GM23338 (cell line): ENCODE measurements around the gene ERO1B. TPM values are rescaled to one million over a fixed set of nuclear protein-coding genes. Genes with fewer than 3 reads are reported as not detected.
A peak's percentile ranks its signal among the peaks of the same experiment; 100 is the strongest.

Experiments
- ATAC-seq: fragments of 200-7000 bp; cut with Tn5 transposase; 3 replicates; pipeline ENCODE4 v1.9.1; 2020
- DNase-seq: peaks from one replicate; pipeline ENCODE4 v3.0.0-alpha.2; 2015; ENCODE audit warnings: low spot score
- H2AFZ ChIP-seq: fragments of 200-600 bp; sonication (generic); 2 replicates; pipeline ENCODE4 v1.8.0; 2016; ENCODE audit warnings: antibody characterized with exemption, mild to moderate bottlenecking, moderate library complexity
- H3F3A ChIP-seq: fragments of 200-600 bp; sonication (generic); replicated peaks from 2 replicates; pipeline ENCODE4 v1.8.0; 2017; ENCODE audit warnings: antibody characterized with exemption, mixed run types, low read depth
- H3K27ac ChIP-seq: fragments of 200-600 bp; sonication (generic); 2 replicates; pipeline ENCODE4 v1.6.1; 2016; ENCODE audit warnings: low read depth
- H3K27me3 ChIP-seq: fragments of 200-600 bp; sonication (generic); 2 replicates; pipeline ENCODE4 v1.8.0; 2016; ENCODE audit warnings: mild to moderate bottlenecking, mixed run types, moderate library complexity; ENCODE audit not compliant: insufficient read depth
- H3K36me3 ChIP-seq: fragments of 200-600 bp; sonication (generic); 2 replicates; pipeline ENCODE4 v1.8.0; 2016; ENCODE audit warnings: mild to moderate bottlenecking; ENCODE audit not compliant: insufficient read depth
- H3K4me1 ChIP-seq: fragments of 200-600 bp; sonication (generic); 2 replicates; pipeline ENCODE4 v1.8.0; 2016; ENCODE audit warnings: mild to moderate bottlenecking, moderate library complexity; ENCODE audit not compliant: insufficient read depth
- H3K4me2 ChIP-seq: fragments of 200-600 bp; sonication (generic); 2 replicates; pipeline ENCODE4 v1.7.1; 2017; ENCODE audit warnings: mixed run types
- H3K4me3 ChIP-seq: fragments of 200-600 bp; sonication (generic); 2 replicates; pipeline ENCODE4 v1.6.1; 2016; ENCODE audit warnings: mixed run types
- H3K79me2 ChIP-seq: fragments of 200-600 bp; sonication (generic); replicated peaks from 2 replicates; pipeline ENCODE4 v1.8.0; 2017; ENCODE audit warnings: mild to moderate bottlenecking; ENCODE audit not compliant: insufficient read depth
- H3K9me2 ChIP-seq: fragments of 200-600 bp; sonication (generic); 2 replicates; pipeline ENCODE4 v1.8.0; 2017; ENCODE audit not compliant: insufficient read depth
- H4K20me1 ChIP-seq: fragments of 200-600 bp; sonication (generic); replicated peaks from 2 replicates; pipeline ENCODE4 v1.8.0; 2017; ENCODE audit warnings: mild to moderate bottlenecking; ENCODE audit not compliant: insufficient read depth
- H3K27ac Mint-ChIP-seq: 2 replicates; pipeline ENCODE4 v1.8.0; 2020; ENCODE audit warnings: inconsistent platforms, mild to moderate bottlenecking, moderate library complexity, mixed read lengths
- H3K27me3 Mint-ChIP-seq: 3 replicates; pipeline ENCODE4 v1.8.0; 2022; ENCODE audit warnings: low read depth, mild to moderate bottlenecking, moderate library complexity, mixed read lengths, inconsistent platforms; ENCODE audit not compliant: insufficient read depth, poor library complexity
- H3K36me3 Mint-ChIP-seq: 3 replicates; pipeline ENCODE4 v1.8.0; 2021; ENCODE audit warnings: low read depth, mild to moderate bottlenecking, inconsistent platforms, moderate library complexity, mixed read lengths
- H3K4me1 Mint-ChIP-seq: 3 replicates; pipeline ENCODE4 v1.8.0; 2020; ENCODE audit warnings: mild to moderate bottlenecking, inconsistent platforms, mixed read lengths
- H3K4me3 Mint-ChIP-seq: 3 replicates; pipeline ENCODE4 v1.8.0; 2021; ENCODE audit warnings: moderate library complexity, mild to moderate bottlenecking, inconsistent platforms, mixed read lengths
- H3K9me3 Mint-ChIP-seq: 3 replicates; pipeline ENCODE4 v1.8.0; 2020; ENCODE audit warnings: moderate library complexity, mild to moderate bottlenecking, inconsistent platforms, mixed read lengths
- CREB1 ChIP-seq: fragments of 250-450 bp; sonication (Bioruptor Pico); IDR thresholded peaks from 2 replicates; pipeline ENCODE4 v1.5.0; 2020; ENCODE audit warnings: low read depth, mild to moderate bottlenecking, moderate library complexity
- EZH2 ChIP-seq: fragments of 200-600 bp; sonication (generic); IDR thresholded peaks from one replicate; pipeline ENCODE4 v1.8.0; 2017; ENCODE audit warnings: antibody characterized with exemption, mild to moderate bottlenecking, low read depth; ENCODE audit not compliant: unreplicated experiment
- JUNB ChIP-seq: IDR thresholded peaks from one replicate; pipeline ENCODE4 v1.6.1; 2016; ENCODE audit warnings: antibody characterized with exemption; ENCODE audit not compliant: unreplicated experiment
- NANOG ChIP-seq: IDR thresholded peaks from 2 replicates; pipeline ENCODE4 v1.6.1; 2016; ENCODE audit warnings: antibody characterized with exemption, borderline replicate concordance
- STAT1 ChIP-seq: IDR thresholded peaks from one replicate; pipeline ENCODE4 v1.6.1; 2016; ENCODE audit warnings: antibody characterized with exemption; ENCODE audit not compliant: unreplicated experiment
- ZNF114 ChIP-seq: fragments of 250-450 bp; sonication (Bioruptor Pico); IDR thresholded peaks from 2 replicates; pipeline ENCODE4 v1.5.0; 2020; ENCODE audit warnings: mild to moderate bottlenecking, moderate library complexity
- ZNF331 ChIP-seq: fragments of 250-450 bp; sonication (Bioruptor Pico); IDR thresholded peaks from 2 replicates; pipeline ENCODE4 v1.5.0; 2020; ENCODE audit warnings: low read depth, mild to moderate bottlenecking, moderate library complexity
- polyA plus RNA-seq: library from polyadenylated mRNA; unstranded; fragments of >200 nt; fragmentation: Nextera tagmentation; extraction: Ambion mirVana; gene quantifications from 2 replicates; pipeline ENCODE4 v1.2.1, GENCODE V29; 2016
- total RNA-seq: library from RNA; depleted of rRNA; stranded (reverse); fragments of >200 nt; shearing (Covaris generic); gene quantifications from 2 replicates; pipeline ENCODE4 v1.2.3, GENCODE V29; 2014
- TF ChIP-seq, protein P1 (sequence below): fragments of 250-450 bp; sonication (Bioruptor Pico); IDR thresholded peaks from 2 replicates; pipeline ENCODE4 v1.5.0; 2020; ENCODE audit warnings: mild to moderate bottlenecking, moderate library complexity
- TF ChIP-seq, protein P2 (sequence below), 2 experiments: fragments of 200-600 bp in 1 of 2; sonication (generic) in 1 of 2; conservative IDR thresholded peaks; 2 replicates each; pipeline versions ENCODE4 v1.5.1 to v1.6.1; 2016 to 2017; ENCODE audit warnings: antibody characterized with exemption in 2 of 2, low read depth in 2 of 2, mild to moderate bottlenecking in 2 of 2, moderate library complexity in 1 of 2

The ERO1B gene
- total and polyA plus RNA-seq, 2 experiments from 2014 or later = 2.4 to 3.6 TPM

DNA sequence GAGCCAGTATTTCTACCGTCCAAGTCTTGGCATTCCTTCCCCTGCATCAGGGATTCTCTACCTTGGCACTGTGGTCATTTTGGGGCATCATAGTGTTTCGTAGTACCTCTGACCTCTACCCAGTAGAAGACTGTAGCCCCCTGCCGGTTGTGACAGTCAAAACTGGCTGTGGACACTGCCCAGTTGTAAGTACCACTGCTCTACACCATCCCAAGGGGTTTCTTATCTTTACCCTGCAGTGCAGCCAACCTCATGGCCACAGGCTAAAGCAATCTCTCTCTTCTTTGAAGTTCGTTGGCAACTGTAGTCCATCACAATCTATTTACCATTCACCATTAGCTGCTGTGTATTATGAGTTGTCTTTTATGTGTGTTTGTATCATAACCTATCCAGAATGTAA is 29.3 kb upstream of the ERO1B start:
- no peaks in the 10 kb centered on the region for H3K79me2 ChIP-seq
- TF ChIP-seq, protein P1, sequence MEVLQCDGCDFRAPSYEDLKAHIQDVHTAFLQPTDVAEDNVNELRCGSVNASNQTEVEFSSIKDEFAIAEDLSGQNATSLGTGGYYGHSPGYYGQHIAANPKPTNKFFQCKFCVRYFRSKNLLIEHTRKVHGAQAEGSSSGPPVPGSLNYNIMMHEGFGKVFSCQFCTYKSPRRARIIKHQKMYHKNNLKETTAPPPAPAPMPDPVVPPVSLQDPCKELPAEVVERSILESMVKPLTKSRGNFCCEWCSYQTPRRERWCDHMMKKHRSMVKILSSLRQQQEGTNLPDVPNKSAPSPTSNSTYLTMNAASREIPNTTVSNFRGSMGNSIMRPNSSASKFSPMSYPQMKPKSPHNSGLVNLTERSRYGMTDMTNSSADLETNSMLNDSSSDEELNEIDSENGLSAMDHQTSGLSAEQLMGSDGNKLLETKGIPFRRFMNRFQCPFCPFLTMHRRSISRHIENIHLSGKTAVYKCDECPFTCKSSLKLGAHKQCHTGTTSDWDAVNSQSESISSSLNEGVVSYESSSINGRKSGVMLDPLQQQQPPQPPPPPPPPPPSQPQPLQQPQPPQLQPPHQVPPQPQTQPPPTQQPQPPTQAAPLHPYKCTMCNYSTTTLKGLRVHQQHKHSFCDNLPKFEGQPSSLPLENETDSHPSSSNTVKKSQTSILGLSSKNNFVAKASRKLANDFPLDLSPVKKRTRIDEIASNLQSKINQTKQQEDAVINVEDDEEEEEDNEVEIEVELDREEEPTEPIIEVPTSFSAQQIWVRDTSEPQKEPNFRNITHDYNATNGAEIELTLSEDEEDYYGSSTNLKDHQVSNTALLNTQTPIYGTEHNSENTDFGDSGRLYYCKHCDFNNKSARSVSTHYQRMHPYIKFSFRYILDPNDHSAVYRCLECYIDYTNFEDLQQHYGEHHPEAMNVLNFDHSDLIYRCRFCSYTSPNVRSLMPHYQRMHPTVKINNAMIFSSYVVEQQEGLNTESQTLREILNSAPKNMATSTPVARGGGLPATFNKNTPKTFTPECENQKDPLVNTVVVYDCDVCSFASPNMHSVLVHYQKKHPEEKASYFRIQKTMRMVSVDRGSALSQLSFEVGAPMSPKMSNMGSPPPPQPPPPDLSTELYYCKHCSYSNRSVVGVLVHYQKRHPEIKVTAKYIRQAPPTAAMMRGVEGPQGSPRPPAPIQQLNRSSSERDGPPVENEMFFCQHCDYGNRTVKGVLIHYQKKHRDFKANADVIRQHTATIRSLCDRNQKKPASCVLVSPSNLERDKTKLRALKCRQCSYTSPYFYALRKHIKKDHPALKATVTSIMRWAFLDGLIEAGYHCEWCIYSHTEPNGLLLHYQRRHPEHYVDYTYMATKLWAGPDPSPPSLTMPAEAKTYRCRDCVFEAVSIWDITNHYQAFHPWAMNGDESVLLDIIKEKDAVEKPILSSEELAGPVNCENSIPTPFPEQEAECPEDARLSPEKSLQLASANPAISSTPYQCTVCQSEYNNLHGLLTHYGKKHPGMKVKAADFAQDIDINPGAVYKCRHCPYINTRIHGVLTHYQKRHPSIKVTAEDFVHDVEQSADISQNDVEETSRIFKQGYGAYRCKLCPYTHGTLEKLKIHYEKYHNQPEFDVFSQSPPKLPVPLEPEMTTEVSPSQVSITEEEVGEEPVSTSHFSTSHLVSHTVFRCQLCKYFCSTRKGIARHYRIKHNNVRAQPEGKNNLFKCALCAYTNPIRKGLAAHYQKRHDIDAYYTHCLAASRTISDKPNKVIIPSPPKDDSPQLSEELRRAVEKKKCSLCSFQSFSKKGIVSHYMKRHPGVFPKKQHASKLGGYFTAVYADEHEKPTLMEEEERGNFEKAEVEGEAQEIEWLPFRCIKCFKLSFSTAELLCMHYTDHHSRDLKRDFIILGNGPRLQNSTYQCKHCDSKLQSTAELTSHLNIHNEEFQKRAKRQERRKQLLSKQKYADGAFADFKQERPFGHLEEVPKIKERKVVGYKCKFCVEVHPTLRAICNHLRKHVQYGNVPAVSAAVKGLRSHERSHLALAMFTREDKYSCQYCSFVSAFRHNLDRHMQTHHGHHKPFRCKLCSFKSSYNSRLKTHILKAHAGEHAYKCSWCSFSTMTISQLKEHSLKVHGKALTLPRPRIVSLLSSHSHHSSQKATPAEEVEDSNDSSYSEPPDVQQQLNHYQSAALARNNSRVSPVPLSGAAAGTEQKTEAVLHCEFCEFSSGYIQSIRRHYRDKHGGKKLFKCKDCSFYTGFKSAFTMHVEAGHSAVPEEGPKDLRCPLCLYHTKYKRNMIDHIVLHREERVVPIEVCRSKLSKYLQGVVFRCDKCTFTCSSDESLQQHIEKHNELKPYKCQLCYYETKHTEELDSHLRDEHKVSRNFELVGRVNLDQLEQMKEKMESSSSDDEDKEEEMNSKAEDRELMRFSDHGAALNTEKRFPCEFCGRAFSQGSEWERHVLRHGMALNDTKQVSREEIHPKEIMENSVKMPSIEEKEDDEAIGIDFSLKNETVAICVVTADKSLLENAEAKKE (CRISPR knock-in tag) = no peak
- TF ChIP-seq, protein P2, sequence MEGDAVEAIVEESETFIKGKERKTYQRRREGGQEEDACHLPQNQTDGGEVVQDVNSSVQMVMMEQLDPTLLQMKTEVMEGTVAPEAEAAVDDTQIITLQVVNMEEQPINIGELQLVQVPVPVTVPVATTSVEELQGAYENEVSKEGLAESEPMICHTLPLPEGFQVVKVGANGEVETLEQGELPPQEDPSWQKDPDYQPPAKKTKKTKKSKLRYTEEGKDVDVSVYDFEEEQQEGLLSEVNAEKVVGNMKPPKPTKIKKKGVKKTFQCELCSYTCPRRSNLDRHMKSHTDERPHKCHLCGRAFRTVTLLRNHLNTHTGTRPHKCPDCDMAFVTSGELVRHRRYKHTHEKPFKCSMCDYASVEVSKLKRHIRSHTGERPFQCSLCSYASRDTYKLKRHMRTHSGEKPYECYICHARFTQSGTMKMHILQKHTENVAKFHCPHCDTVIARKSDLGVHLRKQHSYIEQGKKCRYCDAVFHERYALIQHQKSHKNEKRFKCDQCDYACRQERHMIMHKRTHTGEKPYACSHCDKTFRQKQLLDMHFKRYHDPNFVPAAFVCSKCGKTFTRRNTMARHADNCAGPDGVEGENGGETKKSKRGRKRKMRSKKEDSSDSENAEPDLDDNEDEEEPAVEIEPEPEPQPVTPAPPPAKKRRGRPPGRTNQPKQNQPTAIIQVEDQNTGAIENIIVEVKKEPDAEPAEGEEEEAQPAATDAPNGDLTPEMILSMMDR (conservative IDR thresholded peaks at IDR 0.05; ENCODE audit: low read depth in 2 of 2) = peak; percentile 9 to 34; a peak in 2 of 4 replicates
- H3K4me1 ChIP-seq = peaks cover 8% of the 10 kb centered on the region; the same call in 1 of the 2 replicates
- no peak overlapping the region for H3K4me2 ChIP-seq
- H3K36me3 ChIP-seq = no peaks in the 10 kb centered on the region
- no peak for ATAC-seq
- peaks cover 5% of the 10 kb centered on the region for H3K27me3 Mint-ChIP-seq
- no peaks in the 10 kb centered on the region for H3K9me2 ChIP-seq
- H3K36me3 Mint-ChIP-seq = no peaks in the 10 kb centered on the region
- H3K27ac ChIP-seq = no peak overlapping the region
- H3K27me3 ChIP-seq = no peaks in the 10 kb centered on the region
- H3K4me3 ChIP-seq = no peak overlapping the region
- H4K20me1 ChIP-seq = no peaks in the 10 kb centered on the region
- H3K27ac Mint-ChIP-seq = no peak overlapping the region
- no peaks in the 10 kb centered on the region for H3F3A ChIP-seq
- no peaks in the 10 kb centered on the region for H3K9me3 Mint-ChIP-seq
- H3K4me1 Mint-ChIP-seq = peaks cover 11% of the 10 kb centered on the region
- DNase-seq = no peak
- H2AFZ ChIP-seq = no peak overlapping the region
- no peak overlapping the region for H3K4me3 Mint-ChIP-seq

DNA sequence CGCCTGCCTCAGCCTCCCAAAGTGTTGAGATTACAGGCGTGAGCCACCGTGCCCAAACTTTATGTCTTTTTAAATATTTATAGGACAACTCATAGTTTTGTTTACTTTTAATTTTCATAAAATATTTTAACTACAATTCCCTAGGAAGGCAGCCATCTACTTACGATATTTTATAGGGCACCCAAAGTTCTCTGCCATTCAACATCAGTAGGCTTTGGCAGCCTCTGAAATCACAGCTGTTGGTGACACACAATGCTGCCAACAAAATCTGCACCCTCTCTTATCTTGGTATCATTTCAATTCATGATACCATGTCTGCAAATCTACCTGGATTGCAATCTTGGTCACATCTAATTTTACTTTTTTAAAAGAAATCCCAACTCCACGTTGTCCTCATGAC is 27.1 kb upstream of the ERO1B start:
- no peaks in the 10 kb centered on the region for H3K9me2 ChIP-seq
- H3K36me3 ChIP-seq = no peaks in the 10 kb centered on the region
- no peaks in the 10 kb centered on the region for H3K79me2 ChIP-seq
- no peaks in the 10 kb centered on the region for H3K27me3 ChIP-seq
- DNase-seq (no peak), ATAC-seq (no peak)
- no peak overlapping the region for H3K4me3 ChIP-seq
- H3K4me2 ChIP-seq = no peak overlapping the region
- Mint-ChIP-seq H3K9me3 (no peaks in the 10 kb centered on the region), H3K27ac (no peak overlapping the region), H3K4me3 (no peak overlapping the region), H3K4me1 (peaks cover 6% of the 10 kb centered on the region; the same call in 2 of the 3 replicates), H3K27me3 (no peaks in the 10 kb centered on the region), H3K36me3 (no peaks in the 10 kb centered on the region)
- peak overlapping the region; percentile 63; the same call in 1 of the 2 replicates for H2AFZ ChIP-seq
- no peak overlapping the region for H3K27ac ChIP-seq
- H3F3A ChIP-seq = no peaks in the 10 kb centered on the region
- H3K4me1 ChIP-seq = peaks cover 6% of the 10 kb centered on the region; the same call in 1 of the 2 replicates
- H4K20me1 ChIP-seq = no peaks in the 10 kb centered on the region
- TF ChIP-seq NANOG (no peak), ZNF114 (CRISPR knock-in tag) (no peak), STAT1 (no peak), CREB1 (CRISPR knock-in tag) (no peak), JUNB (no peak), EZH2 (no peak), ZNF331 (CRISPR knock-in tag) (no peak)
- TF ChIP-seq, protein P2 (conservative IDR thresholded peaks at IDR 0.05; ENCODE audit: low read depth in 2 of 2) = no peak
